ENCODE data around the gene NEK6.

Gene NEK6

DNA sequence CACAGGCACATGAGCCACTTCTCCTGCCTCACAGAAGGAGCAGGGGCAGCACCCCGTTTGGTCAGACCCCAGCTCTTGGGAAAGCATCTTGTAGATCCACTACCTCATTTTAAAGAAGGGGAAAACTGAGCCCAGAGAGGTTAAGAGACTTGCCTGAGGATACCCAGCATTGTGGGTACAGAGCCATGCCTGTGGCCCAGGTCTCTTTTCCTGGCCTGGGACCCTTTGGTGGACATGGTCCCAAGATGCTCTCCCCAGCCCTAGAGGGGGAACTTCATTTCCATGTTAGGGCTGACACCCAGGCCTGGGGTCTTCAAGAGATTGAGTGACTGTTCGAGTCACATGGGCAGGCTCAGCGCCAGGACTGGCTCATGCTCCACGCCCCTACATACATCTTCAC, 64.2 kb downstream of the NEK6 start:
- no peak for DNase-seq (ENCODE audit: low read depth)

DNA sequence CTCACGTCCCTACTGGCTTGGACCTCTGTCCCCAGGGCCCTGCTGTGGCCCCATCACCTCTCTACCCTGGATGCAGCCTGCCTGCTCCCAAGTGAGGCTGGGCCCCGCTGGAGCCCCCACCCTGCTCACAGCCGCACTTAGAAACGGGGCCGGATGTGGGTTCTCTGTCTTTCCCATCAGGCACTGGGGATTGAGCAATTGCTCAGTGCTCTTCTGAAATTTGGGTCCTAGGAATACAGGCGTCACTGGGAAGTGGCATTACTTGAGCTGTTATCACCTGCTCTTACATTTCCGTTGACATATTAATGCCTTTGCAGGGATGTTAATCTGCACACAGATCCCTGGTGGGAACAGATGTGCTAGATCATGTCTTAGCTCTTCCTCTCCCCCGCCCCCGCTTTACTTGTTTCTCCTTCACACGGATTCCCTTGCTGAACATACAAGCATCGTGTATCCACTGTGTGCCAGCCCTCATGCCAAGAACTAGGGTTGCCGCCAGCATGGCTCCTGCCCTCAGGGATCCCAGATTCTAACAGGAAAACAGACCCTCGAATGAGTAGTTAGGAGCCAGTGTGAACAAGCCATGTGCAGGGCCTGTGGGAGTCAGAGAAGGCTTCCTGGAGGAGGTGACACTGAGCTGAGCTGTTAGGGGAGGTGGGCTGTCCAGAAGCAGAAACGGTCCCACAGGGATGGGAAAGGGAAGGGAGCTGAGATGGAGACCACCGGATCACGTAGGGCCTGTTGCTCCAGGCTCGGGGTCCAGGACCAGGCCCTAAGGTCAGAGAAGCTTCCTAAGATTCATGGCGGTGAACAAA, 65.1 kb downstream of the NEK6 start:
- DNase-seq (ENCODE audit: low read depth): no peak

DNA sequence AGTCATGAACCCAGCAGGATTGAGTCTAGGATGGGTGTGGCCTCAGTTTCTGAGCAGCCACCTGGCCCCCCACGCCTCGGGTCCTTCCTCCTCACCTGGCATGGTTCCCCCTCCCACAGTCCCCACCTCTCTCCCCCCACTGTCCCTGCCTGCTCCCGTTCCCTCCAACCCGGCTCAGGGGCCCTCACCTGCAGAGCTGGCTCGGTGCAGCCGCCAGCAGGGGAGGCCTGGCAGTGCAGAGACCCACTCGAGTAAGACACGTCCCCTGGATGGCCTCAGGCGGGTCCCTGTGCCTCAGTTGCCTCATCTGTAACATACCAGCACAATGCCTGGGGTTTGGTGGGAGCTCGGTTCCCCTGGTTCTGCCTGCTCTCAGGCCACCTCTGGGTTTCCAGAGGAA, 66.2 kb downstream of the NEK6 start:
- DNase-seq (ENCODE audit: low read depth): no peak

DNA sequence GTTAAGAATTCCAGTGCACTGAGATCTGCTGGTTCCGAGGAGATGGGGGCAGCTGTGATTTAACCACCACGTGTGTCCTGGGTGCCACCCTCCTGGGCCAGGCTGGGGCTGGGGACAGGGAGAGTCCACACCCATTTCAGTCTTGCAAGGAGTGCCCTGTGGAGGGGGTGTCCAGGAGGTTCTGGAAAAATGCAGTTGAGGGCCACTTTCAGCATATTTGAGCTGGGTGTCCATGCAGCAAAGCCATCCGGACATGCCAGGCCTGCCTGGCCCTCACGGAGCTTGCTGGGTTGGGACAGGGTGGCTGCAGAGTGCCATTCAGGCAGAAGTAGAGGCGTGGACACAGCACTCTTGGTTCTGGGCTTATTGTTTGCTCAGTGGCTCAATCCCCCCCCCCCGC, 68.1 kb downstream of the NEK6 start:
- no peak for DNase-seq (ENCODE audit: low read depth)

GRCh38 chr9:124326378-124326777, 68.6 kb downstream of the NEK6 start:
- no peak for DNase-seq (ENCODE audit: low read depth)

DNA sequence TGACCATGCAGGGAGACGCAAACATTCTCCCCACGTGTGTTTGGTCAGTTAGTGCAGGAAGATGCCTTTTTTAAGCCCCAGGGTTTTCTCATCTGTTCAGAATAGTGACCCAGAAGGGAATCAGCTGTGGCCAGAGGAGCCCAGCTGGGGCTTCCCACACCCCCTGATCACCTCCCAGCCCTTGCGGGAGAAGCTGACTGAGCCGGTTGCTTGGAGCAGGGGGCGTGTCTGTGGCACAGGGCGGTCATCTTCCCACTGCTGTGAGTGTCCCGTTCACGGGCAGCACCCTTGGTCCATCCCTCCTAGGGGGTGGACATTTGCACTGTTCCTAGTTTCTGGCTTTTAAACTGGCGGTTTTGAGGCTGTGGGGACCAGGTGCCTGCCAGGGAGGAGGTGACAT, 69.7 kb downstream of the NEK6 start:
- DNase-seq (ENCODE audit: low read depth): no peak

DNA sequence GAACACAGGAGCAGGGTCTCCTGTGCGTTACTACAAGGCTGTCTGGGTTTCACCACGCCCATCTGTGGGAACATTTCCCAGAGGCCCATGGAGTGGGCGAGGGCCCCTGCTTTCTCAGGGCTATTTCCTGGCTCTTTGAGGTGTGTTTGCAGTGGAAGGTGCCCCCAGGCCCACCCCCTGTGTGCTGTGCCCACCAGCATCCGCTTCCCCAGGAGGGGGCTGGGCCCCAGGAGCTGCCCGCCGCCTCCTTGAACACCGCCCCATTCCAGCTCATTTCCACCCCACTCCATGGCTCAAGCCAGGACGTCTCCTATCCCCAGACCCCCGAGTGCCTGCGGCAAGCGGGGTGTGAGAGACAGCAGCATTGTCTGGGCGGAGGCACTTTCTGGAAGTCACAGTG, 70.5 kb downstream of the NEK6 start:
- no peak for DNase-seq (ENCODE audit: low read depth)

- DNase-seq (ENCODE audit: low read depth): no peak
Observed at GRCh38 chr9:124329206-124329792, 71.5 kb downstream of the NEK6 start.

GRCh38 chr9:124330011-124330697, 72.4 kb downstream of the NEK6 start:
- no peak for DNase-seq (ENCODE audit: low read depth)

GRCh38 chr9:124331580-124331979, 73.8 kb downstream of the NEK6 start:
- no peak for DNase-seq (ENCODE audit: low read depth)

- DNase-seq (ENCODE audit: low read depth): no peak
Observed at GRCh38 chr9:124332361-124333202, 74.8 kb downstream of the NEK6 start.

DNA sequence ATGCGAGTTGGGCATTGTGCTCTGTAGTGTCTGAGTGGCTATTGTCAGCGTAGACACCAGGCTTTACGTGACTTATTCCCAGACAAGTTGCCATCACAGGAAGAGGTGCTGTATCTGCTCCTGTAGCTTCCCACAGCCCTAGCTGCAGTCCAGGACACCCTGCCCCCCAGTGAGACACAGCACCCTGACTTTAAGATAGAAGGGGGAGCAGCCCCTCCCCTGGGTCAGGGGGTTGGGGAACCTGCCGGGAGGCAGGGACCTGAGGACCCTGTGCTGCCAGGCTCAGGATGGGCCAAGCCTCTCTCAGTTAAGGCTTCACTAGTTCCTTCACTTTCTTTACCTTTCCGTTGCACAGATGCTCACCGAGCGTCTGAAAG, 75.4 kb downstream of the NEK6 start:
- DNase-seq (ENCODE audit: low read depth): no peak

- DNase-seq (ENCODE audit: low read depth): no peak
Observed at GRCh38 chr9:124334568-124335319, 77.0 kb downstream of the NEK6 start.

DNA sequence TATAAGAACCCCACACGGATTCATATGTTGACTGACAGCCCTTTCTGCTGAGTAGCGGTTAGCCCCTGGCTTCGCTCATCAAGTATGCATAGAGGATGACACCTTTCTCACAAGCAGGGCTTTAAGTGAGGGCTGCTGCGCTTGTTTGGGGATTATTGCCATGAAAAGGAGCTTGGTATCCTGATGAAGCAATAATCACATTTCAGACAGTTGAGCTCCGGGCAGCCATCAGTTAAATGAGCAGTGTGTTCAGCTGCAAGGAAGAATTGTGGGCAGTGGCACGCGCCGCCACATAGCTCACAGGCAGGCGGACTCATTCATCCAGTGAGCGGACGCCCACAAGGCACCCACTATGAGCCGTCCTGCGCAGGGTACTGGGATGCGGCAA, 77.6 kb downstream of the NEK6 start:
- no peak for DNase-seq (ENCODE audit: low read depth)

DNA sequence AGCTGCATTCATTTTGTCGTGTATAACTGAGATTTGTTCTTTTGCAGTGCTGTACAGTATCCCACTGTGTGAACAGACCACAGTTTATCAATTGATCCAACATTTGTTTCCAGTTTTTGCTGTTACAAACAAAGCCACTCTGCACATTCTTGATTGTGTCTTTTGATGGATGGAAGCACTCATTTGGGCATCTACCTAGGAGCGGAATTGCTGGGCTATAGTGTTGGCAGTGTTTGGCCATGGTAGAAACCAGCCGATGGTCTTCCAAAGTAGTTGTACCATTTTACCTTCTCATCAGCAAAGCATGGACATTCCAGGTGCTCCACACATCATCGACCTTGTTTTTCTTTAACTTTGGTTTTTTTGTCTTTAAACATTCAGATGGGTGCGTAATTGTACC, 79.8 kb downstream of the NEK6 start:
- DNase-seq (ENCODE audit: low read depth): no peak

DNA sequence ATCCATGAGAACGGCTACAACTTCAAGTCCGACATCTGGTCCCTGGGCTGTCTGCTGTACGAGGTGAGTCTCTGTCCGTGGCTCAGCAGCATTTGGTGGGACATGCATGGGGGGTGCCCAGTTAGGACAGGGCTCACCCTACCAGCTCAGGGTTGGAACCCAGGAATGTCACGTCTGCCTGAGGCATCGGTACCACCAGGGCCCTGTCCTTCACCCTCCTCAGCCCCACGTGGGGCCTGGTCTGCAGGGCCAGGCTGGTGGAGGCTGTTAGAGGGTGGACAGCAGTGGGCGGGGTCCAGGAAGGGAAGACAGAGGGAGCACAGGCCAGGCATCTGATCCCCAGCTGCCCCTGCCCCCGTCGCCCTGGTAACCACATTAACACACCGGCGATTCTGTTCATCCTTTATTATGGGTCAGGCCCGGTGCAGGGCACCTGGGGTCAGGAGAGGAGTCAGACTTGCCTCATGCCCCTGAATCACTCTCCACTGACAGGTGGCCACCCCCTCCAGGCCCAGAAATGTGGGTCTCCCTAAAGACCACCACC, 81.9 kb downstream of the NEK6 start:
- DNase-seq (ENCODE audit: low read depth): no peak

GRCh38 chr9:124340219-124341069, 82.7 kb downstream of the NEK6 start:
- DNase-seq (ENCODE audit: low read depth): no peak

DNA sequence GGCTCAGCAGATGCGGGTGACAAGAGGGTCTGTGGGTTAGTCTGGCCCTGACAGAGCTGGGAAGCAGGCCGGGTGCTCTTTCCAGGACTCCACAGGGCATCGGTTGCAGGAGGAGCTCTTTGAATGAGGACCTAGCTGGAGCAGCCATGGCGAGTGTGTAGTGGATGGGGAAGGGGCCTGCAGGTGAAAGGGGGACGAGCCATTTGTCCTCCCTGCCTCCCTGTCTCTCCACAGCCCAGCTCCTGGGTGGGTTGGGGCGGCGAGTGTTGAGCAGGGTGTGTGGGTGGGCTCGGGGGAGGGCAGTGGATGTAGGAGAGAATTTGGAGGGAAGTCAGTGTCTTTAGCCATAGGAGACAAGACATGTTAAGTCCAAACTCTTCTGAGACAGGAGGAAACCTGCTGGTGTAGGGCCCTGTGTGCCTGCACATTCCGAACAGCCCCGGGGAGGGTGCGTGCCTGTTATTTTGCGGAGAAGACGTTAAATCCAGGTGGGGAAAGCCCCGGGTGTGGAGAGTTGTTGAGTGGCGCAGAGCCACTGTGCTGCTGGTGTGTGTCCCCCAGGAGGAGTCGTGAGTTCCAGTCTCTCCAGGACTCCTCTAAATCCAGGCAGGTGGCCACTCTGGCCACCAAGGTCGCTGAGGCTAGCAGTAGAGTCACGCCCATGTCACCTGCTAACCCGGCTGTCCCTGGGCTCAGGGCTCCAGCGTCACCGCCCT, 83.9 kb downstream of the NEK6 start:
- no peak for DNase-seq (ENCODE audit: low read depth)

- no peak for DNase-seq (ENCODE audit: low read depth)
Observed at GRCh38 chr9:124342402-124342775, 84.6 kb downstream of the NEK6 start.

All from GM04504 (cell line).